Calu3 (cell line): ENCODE data around the gene OLIG2. TPM values are rescaled to one million over a fixed set of nuclear protein-coding genes. Genes with fewer than 3 reads are reported as not detected.

Experiments
- BruUV-seq: library from RNA; stranded (reverse); fragments of 400-500 nt; replicated peaks from 2 replicates; lab custom pipeline; 2021; lab: Mats Ljungman, UMichigan
- CTCF ChIA-PET: fragments of 300-600 bp; sonication (Branson Sonifier 250); formaldehyde crosslinking; loops from one replicate; lab custom pipeline; 2022; ENCODE audit warnings: antibody characterized with exemption; lab: Charles Lee
- DNase-seq: peaks from one replicate; pipeline ENCODE4 v3.0.0; 2022
- H3K27ac Mint-ChIP-seq: one replicate; pipeline ENCODE4 v1.8.0; 2022; ENCODE audit warnings: mixed read lengths; ENCODE audit not compliant: unreplicated experiment
- H3K27me3 Mint-ChIP-seq: one replicate; pipeline ENCODE4 v1.8.0; 2022; ENCODE audit warnings: mixed read lengths; ENCODE audit not compliant: unreplicated experiment
- H3K36me3 Mint-ChIP-seq: one replicate; pipeline ENCODE4 v1.8.0; 2022; ENCODE audit warnings: mild to moderate bottlenecking, moderate library complexity, mixed read lengths; ENCODE audit not compliant: insufficient read depth, unreplicated experiment
- H3K4me1 Mint-ChIP-seq: one replicate; pipeline ENCODE4 v1.8.0; 2022; ENCODE audit warnings: mild to moderate bottlenecking, low read depth, mixed read lengths; ENCODE audit not compliant: unreplicated experiment
- H3K4me3 Mint-ChIP-seq: one replicate; pipeline ENCODE4 v1.8.0; 2022; ENCODE audit warnings: mild to moderate bottlenecking, low read depth, moderate library complexity, mixed read lengths; ENCODE audit not compliant: unreplicated experiment
- H3K9me3 Mint-ChIP-seq: one replicate; pipeline ENCODE4 v1.8.0; 2022; ENCODE audit warnings: low read depth, mixed read lengths; ENCODE audit not compliant: unreplicated experiment
- intact Hi-C: fragments of 100-400 bp; cut with micrococcal nuclease; formaldehyde crosslinking; loops from one replicate; pipeline ENCODE4 v1.10.0; 2022; ENCODE audit not compliant: unreplicated experiment
- total RNA-seq: library from RNA; stranded (reverse); gene quantifications from 2 replicates; pipeline ENCODE4 v1.2.3, GENCODE V29; 2022
- TF ChIP-seq, protein P1 (sequence below): fragments of 200-600 bp; IDR thresholded peaks from one replicate; pipeline ENCODE4 v1.8.0; 2022; ENCODE audit warnings: antibody characterized with exemption; ENCODE audit not compliant: unreplicated experiment

OLIG2 gene
- total RNA-seq, 1 experiment from 2014 or later = not detected

DNA sequence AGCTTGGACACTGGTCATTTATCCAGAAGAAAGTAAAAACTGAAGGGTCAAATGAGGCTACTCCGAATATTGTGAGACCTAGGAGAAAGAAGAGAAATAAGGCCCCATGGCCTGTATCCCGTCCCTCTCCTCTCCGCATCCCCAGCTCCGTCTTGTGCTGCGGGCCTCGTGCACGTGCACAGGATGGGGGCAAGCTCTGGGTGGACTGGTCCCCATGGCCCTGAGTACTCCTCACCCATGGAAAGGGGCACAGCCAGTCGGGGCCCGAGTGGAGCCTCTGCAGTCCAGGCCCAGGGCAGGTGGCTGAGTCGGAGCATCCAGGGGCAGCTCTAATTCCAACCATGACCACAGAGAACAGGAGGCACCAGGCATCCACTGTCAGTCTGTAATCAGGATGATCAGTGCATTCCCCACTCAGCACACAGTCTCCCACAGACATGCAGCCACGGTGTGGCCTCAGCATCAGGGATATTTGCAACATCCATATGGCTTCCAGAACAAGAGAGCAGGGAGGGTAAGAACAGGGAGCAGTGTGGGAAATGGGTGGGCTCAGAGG is 31.7 kb downstream of the OLIG2 start:
- CTCF ChIA-PET = no interaction called here
- TF ChIP-seq, protein P1, sequence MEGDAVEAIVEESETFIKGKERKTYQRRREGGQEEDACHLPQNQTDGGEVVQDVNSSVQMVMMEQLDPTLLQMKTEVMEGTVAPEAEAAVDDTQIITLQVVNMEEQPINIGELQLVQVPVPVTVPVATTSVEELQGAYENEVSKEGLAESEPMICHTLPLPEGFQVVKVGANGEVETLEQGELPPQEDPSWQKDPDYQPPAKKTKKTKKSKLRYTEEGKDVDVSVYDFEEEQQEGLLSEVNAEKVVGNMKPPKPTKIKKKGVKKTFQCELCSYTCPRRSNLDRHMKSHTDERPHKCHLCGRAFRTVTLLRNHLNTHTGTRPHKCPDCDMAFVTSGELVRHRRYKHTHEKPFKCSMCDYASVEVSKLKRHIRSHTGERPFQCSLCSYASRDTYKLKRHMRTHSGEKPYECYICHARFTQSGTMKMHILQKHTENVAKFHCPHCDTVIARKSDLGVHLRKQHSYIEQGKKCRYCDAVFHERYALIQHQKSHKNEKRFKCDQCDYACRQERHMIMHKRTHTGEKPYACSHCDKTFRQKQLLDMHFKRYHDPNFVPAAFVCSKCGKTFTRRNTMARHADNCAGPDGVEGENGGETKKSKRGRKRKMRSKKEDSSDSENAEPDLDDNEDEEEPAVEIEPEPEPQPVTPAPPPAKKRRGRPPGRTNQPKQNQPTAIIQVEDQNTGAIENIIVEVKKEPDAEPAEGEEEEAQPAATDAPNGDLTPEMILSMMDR = no peak
- no peaks in the 10 kb centered on the region for H3K4me1 Mint-ChIP-seq
- DNase-seq = no peak
- no peak overlapping the region for H3K27ac Mint-ChIP-seq
- no peaks in the 10 kb centered on the region for H3K9me3 Mint-ChIP-seq
- BruUV-seq = no TSS peak
- intact Hi-C loops = no loop called here
- peaks cover 100% of the 10 kb centered on the region for H3K27me3 Mint-ChIP-seq
- H3K4me3 Mint-ChIP-seq = no peak overlapping the region
- H3K36me3 Mint-ChIP-seq = no peaks in the 10 kb centered on the region

DNA sequence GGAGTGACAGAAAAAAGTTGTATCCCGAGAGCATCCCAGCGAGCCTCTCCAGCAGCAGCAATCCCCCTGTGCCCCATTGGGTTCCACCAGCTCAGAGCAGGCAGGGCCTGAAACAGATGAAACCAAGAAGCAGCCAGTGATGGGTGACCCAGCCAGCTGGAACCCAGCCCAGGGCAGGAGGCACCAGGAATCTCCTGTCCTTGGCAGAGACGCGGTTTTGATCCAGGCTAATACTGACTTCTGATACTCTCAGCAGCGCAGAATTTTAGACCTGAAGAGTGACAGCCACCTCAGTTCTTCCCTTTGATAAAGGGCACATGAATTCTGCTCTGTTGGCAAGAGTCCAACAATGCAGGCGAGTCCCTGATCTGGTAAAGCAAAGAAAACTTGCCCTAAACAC is 32.8 kb downstream of the OLIG2 start:
- H3K27me3 Mint-ChIP-seq = peaks cover 100% of the 10 kb centered on the region
- TF ChIP-seq, protein P1 = no peak

DNA sequence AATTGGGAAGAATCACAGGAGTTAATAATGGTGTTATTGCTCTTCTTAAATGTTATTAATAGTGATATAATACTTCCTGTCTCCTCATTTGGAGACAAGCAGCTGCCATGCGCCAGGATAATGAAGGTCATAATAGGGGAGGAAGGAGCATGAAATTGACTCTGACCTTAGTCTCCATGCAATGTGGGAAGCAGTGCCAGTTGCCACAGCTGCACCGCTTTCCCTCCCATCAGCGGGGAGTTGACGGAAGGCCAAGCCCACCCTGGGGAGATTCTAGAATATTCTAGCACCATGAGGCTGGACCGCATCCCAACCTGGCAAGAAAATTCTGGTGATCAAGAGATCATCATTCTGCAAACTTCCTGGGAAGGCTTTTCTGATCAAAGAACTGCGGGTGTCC is 33.2 kb downstream of the OLIG2 start:
- CTCF ChIA-PET = no interaction called here

More for the DNA sequence above, 32.8 kb downstream of the OLIG2 start:
- DNase-seq = no peak
- CTCF ChIA-PET = no interaction called here
- Mint-ChIP-seq H3K36me3 (no peaks in the 10 kb centered on the region), H3K9me3 (no peaks in the 10 kb centered on the region), H3K4me3 (no peak overlapping the region), H3K4me1 (no peaks in the 10 kb centered on the region), H3K27ac (no peak overlapping the region)
- intact Hi-C loops = no loop called here
- BruUV-seq = no TSS peak

DNA sequence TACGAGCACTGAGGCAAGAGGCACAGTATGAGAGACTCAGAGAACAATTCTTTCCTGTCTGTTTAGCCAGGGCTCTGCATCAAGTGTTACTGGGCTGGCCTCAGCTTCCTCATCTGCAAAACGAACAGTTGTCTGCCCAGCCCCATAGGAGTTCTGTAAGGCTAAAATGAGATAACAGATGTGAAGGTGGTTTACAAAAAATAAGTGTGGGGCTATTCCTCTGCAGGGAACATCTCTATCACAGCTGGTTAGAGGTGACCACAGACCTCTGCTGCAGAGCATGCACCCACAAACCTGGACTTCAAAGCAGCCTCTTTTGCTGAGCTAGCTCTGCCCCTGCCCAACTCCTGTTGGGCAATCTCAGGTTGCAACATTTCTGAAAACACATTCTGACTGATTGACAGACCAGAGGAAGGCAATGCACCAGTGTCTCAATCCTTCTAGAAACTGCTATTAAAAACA is 33.7 kb downstream of the OLIG2 start:
- no TSS peak for BruUV-seq
- Mint-ChIP-seq H3K9me3 (no peaks in the 10 kb centered on the region), H3K4me3 (no peak overlapping the region), H3K27me3 (peaks cover 100% of the 10 kb centered on the region), H3K27ac (no peak overlapping the region), H3K36me3 (no peaks in the 10 kb centered on the region), H3K4me1 (peaks cover 1% of the 10 kb centered on the region)
- TF ChIP-seq, protein P1 = no peak
- CTCF ChIA-PET = no interaction called here
- DNase-seq = no peak
- intact Hi-C loops = no loop called here

More for the DNA sequence above, 33.2 kb downstream of the OLIG2 start:
- Mint-ChIP-seq H3K27me3 (peaks cover 100% of the 10 kb centered on the region), H3K4me3 (no peak overlapping the region), H3K27ac (no peak overlapping the region), H3K4me1 (no peaks in the 10 kb centered on the region), H3K9me3 (no peaks in the 10 kb centered on the region), H3K36me3 (no peaks in the 10 kb centered on the region)
- TF ChIP-seq, protein P1 = no peak
- intact Hi-C loops = no loop called here
- no TSS peak for BruUV-seq
- no peak for DNase-seq
